ENCODE data around the gene FAH. TPM values are rescaled to one million over a fixed set of nuclear protein-coding genes. Genes with fewer than 3 reads are reported as not detected.

The FAH gene
- total and polyA plus RNA-seq, 10 of the 15 experiments (the other 5 are each of a cell fraction or from before 2014, with no cell fraction given) = 36.3 to 121 (median 62.0) TPM

DNA sequence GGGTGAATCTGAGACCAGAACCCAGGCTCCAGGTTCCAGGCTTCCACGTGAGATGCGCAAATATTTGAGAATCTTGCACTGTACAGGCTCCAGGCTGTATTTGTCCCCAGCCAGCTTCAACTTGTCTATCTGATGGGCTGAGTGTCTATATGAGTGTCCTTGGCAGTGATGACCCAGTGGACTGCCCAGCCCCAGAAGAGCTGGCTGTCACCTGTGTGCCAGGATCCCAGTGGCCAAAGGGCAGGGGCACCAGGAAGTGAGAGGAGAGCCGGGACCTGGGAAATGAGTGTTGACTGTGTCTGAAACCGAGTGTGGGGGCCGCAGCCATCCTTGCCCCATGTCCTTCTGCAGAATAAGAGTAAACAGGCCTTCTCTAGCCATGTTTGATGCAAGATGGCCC is 10.4 kb downstream of the FAH start:
- TF ChIP-seq, protein P1, sequence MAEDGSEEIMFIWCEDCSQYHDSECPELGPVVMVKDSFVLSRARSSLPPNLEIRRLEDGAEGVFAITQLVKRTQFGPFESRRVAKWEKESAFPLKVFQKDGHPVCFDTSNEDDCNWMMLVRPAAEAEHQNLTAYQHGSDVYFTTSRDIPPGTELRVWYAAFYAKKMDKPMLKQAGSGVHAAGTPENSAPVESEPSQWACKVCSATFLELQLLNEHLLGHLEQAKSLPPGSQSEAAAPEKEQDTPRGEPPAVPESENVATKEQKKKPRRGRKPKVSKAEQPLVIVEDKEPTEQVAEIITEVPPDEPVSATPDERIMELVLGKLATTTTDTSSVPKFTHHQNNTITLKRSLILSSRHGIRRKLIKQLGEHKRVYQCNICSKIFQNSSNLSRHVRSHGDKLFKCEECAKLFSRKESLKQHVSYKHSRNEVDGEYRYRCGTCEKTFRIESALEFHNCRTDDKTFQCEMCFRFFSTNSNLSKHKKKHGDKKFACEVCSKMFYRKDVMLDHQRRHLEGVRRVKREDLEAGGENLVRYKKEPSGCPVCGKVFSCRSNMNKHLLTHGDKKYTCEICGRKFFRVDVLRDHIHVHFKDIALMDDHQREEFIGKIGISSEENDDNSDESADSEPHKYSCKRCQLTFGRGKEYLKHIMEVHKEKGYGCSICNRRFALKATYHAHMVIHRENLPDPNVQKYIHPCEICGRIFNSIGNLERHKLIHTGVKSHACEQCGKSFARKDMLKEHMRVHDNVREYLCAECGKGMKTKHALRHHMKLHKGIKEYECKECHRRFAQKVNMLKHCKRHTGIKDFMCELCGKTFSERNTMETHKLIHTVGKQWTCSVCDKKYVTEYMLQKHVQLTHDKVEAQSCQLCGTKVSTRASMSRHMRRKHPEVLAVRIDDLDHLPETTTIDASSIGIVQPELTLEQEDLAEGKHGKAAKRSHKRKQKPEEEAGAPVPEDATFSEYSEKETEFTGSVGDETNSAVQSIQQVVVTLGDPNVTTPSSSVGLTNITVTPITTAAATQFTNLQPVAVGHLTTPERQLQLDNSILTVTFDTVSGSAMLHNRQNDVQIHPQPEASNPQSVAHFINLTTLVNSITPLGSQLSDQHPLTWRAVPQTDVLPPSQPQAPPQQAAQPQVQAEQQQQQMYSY (CRISPR knock-in tag; IDR thresholded peaks at IDR 0.05) = no peak
- TF ChIP-seq LARP7 (IDR thresholded peaks at IDR 0.05) (no peak), HDAC6 (IDR thresholded peaks at IDR 0.05; ENCODE audit: unreplicated experiment) (no peak), NFIC (IDR thresholded peaks at IDR 0.05; ENCODE audit: low read depth, low read length) (no peak), TCF12 (IDR thresholded peaks at IDR 0.05; ENCODE audit: low read depth, low read length) (no peak), YY1 (IDR thresholded peaks at IDR 0.05; ENCODE audit: low read depth, low read length) (no peak), KLF5 (IDR thresholded peaks at IDR 0.05; ENCODE audit: partially characterized antibody) (no peak), EP300 (IDR thresholded peaks at IDR 0.05; ENCODE audit: borderline replicate concordance in 1 of 2, control insufficient read depth in 1 of 2, low read depth in 2 of 2, low read length in 2 of 2) (no peak), ZNF622 (IDR thresholded peaks at IDR 0.05) (no peak), STAT3 (IDR thresholded peaks at IDR 0.05; ENCODE audit: low read depth, low read length) (no peak), SIX5 (IDR thresholded peaks at IDR 0.05; ENCODE audit: low read depth, low read length, severe bottlenecking) (no peak), PML (IDR thresholded peaks at IDR 0.05; ENCODE audit: low read length) (no peak), CHD2 (IDR thresholded peaks at IDR 0.05; ENCODE audit: borderline replicate concordance, low read depth, low read length) (no peak), MEF2B (IDR thresholded peaks at IDR 0.05; ENCODE audit: partially characterized antibody, poor library complexity, severe bottlenecking) (no peak), ZNF207 (IDR thresholded peaks at IDR 0.05; ENCODE audit: borderline replicate concordance) (no peak), PAX8 (IDR thresholded peaks at IDR 0.05) (no peak), JUNB (IDR thresholded peaks at IDR 0.05) (no peak), CHD1 (IDR thresholded peaks at IDR 0.05; ENCODE audit: low read depth, low read length) (no peak)
- TF ChIP-seq, protein P2, sequence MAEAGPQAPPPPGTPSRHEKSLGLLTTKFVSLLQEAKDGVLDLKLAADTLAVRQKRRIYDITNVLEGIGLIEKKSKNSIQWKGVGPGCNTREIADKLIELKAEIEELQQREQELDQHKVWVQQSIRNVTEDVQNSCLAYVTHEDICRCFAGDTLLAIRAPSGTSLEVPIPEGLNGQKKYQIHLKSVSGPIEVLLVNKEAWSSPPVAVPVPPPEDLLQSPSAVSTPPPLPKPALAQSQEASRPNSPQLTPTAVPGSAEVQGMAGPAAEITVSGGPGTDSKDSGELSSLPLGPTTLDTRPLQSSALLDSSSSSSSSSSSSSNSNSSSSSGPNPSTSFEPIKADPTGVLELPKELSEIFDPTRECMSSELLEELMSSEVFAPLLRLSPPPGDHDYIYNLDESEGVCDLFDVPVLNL (IDR thresholded peaks at IDR 0.05; ENCODE audit: low read depth, low read length) = no peak
- H3K4me3 ChIP-seq = no peak overlapping the region
- ATAC-seq (no peak), DNase-seq (ENCODE audit: low read depth, low spot score) (no peak), FAIRE-seq (no peak)
- H3K36me3 ChIP-seq (ENCODE audit: control insufficient read depth in 2 of 2, insufficient read depth in 2 of 2, low read length in 1 of 2) = peaks cover 4 to 12% of the 10 kb centered on the region in 2 experiments
- no peaks in the 10 kb centered on the region for H3K79me2 ChIP-seq (ENCODE audit: control insufficient read depth, insufficient read depth, low read length)
- no peak overlapping the region for H2AFZ ChIP-seq (ENCODE audit: control insufficient read depth, low read depth, low read length)
- WGBS (ENCODE audit: insufficient coverage, insufficient replicate concordance, low lambda C conversion rate, missing lambda C conversion rate) = 100% methylated on average over 5 of the region's 5 CpGs
- POLR2A ChIA-PET = no interaction called here
- H3K27me3 ChIP-seq (replicated peaks in 1 of 2; ENCODE audit: control insufficient read depth in 2 of 2, insufficient read depth in 2 of 2, low read length in 1 of 2) = no peaks in the 10 kb centered on the region
- intact Hi-C loops (cut with micrococcal nuclease; ENCODE audit: unreplicated experiment) (no loop called here), in situ Hi-C loops (cut with MboI) (no loop called here)
- CTCF ChIA-PET = interaction anchor here (1.8 kb wide), 1 partner anchor 103 kb away, joined by 5 read pairs; no protein-coding TSS in a partner anchor
- RAD21 ChIA-PET (ENCODE audit: unreplicated experiment) = no interaction called here
- H3K9ac ChIP-seq (ENCODE audit: control insufficient read depth, insufficient read depth, low read length) = no peak overlapping the region
- no peaks in the 10 kb centered on the region for H4K20me1 ChIP-seq (ENCODE audit: control insufficient read depth, insufficient read depth)
- H3K4me2 ChIP-seq (ENCODE audit: control insufficient read depth, insufficient read depth) = no peak overlapping the region
- peaks cover 19% of the 10 kb centered on the region for H3K4me1 ChIP-seq (ENCODE audit: control insufficient read depth, insufficient read depth, low read length)
- no peak overlapping the region for H3K27ac ChIP-seq (ENCODE audit: control insufficient read depth, insufficient read depth)
- BruUV-seq (replicated peaks) = no TSS peak
- H3K9me3 ChIP-seq (replicated peaks; ENCODE audit: control insufficient read depth, insufficient read depth, low read length) = no peaks in the 10 kb centered on the region
- SMC1A ChIA-PET (ENCODE audit: uncharacterized antibody, unreplicated experiment) = interaction anchor here (0.7 kb wide), 1 partner anchor 9 kb away, joined by 3 read pairs; no protein-coding TSS in a partner anchor
